HG03565 (cell line): ENCODE results near the gene ECE1.
"Not testable (repeated sequence)": the region's sequence is repeated elsewhere in the genome, so short reads cannot be mapped to it uniquely, and the experiment has no call there.

Source experiments
- ATAC-seq: cut with Tn5 transposase; IDR thresholded peaks from one replicate; pipeline ENCODE4 v1.9.1; 2021; ENCODE audit warnings: mild to moderate bottlenecking, moderate library complexity; ENCODE audit not compliant: unreplicated experiment

The ECE1 gene

GRCh38 chr1:21292984-21293536 lies 2.8 kb upstream of the ECE1 start:
- ATAC-seq: peak; percentile 24

DNA sequence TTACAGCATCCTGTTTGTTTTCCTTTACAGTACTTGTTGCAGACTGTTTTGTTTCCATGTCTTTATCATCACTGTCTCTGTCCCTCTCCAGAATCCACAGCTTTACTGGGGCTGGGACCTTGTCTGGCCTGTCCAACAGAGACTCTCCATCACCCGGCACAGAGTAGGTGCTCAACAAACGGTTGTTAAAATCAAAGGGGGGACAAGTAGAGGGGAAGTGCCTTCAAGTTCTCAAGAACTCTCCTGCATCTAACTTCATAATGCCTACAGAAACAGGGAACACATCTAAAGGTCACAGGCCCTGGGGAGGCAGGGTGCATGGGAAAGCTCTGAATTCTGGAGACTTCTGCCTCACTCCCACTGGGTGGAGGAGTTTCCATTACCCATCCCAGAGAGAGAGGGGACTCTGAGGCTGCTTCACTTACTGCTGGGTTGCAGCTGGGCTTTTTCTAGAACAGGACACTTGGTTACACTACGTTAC lies 2.3 kb upstream of the ECE1 start:
- ATAC-seq: no peak

DNA sequence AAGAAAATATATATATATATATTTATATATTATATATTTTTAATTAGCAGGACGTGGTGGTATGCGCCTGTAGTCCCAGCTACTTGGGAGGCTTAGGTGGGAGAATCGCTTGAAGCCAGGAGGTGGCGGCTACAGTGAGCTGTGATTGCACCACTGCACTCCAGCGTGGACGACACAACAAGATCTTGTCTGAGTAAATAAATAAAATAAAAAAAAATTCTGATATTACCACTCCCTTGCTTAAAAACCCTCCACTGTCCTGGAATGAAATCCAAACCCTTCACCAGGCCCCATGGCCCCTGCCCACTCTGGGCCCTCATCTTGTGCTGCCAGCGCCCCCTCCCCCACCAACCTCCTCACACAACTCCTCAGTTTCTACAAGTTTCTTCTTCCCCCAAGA lies 1.7 kb upstream of the ECE1 start:
- no peak for ATAC-seq

DNA sequence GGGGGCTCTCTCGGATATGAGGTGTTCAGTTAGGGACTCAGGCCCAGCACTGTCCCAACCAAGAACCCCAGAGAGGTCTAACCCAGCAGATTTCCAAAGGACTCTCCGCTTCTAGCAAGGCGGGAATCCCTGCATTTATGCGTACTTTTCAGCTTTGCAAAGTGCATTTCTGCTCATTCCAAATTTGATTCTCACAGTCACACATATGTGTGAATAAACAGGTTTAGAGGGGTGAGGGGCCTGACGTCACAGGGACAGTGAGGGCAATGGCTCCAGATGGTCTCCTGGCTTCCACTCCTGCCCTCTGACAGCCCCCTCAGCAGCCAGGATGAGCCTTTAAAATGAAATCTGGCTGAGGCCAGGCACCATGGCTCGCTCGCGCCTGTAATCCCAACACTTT lies 921 bp upstream of the ECE1 start:
- ATAC-seq: no peak

DNA sequence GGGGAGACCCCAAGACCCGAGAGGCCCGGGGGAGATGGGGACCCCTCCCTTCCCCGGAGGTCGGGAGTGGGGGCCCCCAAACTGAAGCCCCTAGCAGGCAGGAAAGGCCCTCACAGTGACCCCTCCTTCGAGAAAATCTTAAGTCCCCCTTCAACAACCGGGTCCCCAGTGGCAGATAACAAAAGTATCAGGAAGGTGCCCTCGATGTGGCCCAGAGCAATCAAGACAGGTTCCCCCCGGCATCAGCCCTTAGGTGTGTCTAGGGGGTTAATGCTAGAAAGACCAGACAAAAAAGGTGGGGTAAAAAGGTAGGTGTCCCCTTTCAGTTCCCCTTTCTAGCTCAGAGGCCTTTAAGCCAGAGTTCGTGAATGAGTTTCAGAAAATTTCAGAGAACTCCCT lies 282 bp upstream of the ECE1 start:
- ATAC-seq: no peak

DNA sequence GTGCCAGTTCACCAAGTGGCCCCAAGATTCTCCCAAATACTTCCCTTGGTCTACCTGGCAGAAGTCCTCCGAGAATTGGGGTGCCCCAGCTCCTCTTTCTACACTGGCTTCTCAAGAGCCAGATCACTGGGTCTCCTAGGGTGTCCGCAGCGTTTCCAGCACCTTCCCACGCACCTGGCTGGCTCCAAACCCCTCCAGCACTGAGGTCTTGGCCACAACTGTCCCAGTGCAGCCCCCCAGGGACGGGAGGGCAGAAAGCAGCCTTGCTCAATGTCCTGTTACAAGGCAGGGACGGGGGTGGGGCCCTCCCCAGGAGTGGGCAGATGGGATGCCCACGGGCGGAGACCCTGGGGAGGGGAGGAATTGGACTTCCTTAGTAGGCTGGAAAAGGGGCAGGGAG lies 1.1 kb downstream of the ECE1 start:
- no peak for ATAC-seq

GRCh38 chr1:21287905-21288514 lies 2.3 kb downstream of the ECE1 start:
- no peak for ATAC-seq

- not testable (repeated sequence) for ATAC-seq
Observed at GRCh38 chr1:21285386-21285785, 4.9 kb downstream of the ECE1 start.

DNA sequence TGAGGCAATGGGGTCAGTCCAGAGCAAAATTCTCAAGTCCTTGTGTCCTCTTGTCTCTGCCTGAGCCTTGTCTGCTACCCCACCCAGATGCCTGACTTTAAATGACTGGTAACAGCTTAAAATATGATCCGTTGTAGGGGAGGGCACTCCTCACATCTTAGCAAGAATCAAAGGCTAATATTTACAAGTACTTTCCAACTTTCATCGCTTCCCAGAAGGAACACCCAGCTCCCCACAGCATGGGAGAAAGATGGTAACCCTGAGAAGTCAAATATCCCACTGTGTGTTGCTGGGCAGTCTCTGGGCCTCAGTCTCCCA lies 5.2 kb downstream of the ECE1 start:
- ATAC-seq: no peak

- no peak for ATAC-seq
Observed at GRCh38 chr1:21284206-21285054, 5.8 kb downstream of the ECE1 start.

- ATAC-seq: no peak
Observed at GRCh38 chr1:21283524-21283923, 6.7 kb downstream of the ECE1 start.

- not testable (repeated sequence) for ATAC-seq
Observed at GRCh38 chr1:21282020-21282419, 8.2 kb downstream of the ECE1 start.

DNA sequence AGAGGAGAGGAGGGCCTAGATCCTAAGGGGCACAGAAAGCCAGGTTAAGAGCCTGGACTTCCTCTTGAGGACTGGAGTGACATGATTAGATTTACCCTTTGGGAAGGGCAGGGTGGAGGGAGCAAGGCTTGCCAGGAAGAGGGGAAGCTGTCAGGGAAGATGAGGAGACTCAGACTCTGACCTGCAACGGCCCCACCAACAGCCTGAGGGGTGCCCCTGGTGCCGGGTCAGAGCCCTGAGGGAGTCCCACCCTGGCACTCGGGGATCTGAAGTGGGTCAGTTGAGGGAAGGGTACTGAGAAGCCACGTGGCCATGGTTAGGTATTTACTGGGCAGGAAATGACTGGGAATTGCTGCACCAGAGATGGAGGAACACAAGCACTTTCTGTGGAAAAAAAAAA lies 9.8 kb downstream of the ECE1 start:
- no peak for ATAC-seq

DNA sequence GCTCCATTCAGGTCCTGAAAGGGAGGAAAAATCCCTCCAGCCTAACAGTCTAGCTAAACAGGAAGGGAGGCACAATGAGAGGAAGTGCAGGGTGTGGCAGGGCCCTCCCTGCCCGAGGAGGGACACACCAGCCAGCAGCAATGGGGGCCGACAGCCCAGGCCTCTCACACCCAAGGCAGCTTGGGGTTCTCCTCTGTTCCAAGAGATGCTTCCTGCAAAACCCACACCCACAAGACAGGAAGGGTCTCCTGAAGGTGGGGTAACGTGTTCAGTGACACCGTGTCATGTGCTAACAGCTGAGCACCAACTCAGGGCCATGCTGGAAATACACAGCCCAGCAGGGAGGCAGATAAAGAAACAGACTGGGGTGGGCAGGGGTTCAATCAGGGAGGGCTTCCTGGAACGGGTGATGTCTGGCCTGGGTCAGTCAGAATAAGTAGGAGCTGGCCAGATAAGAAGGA lies 10.2 kb downstream of the ECE1 start:
- no peak for ATAC-seq

DNA sequence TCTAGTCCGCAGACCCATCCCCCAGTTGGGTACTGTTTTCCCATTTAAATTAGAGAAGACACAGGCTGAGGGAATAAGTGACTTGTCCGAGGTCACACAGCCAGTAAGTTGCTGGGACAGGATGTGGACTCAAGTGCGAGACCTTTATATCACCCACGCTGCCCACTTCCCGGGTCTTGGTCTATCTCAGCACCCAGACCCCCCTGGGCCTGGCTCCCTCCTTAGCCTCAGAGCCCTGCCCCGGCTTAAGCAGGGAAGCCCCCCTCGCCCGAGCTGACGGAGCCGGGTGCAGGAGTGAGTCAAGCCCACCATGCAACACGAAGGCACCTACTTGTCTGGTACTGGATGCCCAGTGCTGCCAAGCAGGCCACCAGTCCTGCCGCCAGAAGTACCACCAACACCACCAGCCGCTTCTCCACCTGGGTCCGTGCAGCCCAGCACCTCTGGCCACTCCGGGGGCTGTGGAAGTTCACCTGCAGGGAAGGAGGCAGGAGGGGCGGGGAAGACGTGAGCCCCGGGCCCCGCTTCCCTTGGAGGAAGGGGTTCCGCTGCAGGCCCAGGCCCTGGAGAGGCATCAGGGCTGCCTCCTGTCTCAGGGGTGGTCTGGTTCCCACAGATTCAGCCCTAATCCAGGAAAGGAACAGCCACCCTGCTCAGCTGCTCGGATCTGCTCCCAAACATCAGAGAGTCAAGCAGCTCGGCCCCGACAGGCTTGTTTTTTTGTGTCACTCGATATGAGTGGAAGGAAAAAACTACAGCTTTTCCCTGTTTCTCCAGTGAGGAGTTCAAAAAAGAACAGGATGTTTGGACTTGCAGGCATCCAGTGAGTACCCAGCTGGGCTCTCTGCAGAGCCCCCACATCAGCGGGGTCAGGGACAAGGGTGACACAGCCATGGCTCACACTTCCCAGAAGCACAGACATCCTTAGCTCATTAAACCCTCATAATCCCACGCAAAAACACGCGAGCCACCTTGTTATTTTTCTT lies 11.1 kb downstream of the ECE1 start:
- ATAC-seq: no peak

DNA sequence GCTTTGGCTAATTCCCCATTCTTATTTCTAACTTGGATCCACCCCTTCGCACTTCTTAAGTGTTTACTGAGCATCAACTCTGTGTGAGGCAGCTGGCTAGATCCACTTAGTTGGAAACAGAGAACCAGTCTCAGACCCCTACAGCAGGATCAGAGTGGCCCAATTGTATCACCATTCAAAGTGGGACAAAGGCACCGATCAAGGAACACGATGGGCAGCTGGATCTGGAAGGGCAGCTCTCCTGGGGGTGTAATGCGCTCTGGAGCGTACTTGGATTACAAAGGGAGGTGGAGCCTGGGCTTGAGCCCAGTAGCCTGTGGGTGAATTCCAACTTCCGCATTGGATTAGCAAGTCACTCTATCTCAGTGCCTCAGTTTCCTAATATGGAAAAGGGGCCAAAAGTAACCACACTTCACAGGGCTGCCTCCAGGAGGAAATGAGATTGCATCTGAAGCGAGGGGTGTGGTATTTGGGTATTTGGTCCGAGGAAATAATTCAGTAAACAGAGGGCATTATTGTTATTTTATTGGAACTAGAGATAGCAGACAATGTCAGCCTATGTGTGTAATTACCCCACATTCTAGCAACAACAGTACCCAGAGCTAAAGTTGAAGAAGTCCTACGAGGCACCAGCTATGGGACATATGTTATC lies 11.9 kb downstream of the ECE1 start:
- no peak for ATAC-seq

DNA sequence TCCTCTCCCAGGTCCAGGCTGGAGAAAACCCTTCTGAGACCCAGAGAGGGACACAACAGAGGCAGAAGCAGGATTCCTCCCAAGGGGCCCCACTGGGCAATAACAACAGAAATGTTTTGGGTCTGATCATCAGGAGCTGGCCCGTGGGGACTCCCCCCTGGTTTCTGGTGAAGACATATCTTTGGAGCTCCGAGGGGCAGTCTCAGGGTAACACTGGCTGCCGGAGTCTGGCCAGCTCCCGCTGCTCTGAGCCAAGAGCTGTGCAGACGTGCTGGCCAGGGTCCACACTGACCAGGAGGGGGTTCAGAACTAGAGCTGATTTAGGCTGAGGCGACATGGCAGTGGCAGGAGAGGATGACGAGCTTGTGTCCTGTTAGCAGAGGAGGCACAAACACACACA lies 13.1 kb downstream of the ECE1 start:
- ATAC-seq: no peak

GRCh38 chr1:21272540-21272939 lies 17.7 kb downstream of the ECE1 start:
- no peak for ATAC-seq

DNA sequence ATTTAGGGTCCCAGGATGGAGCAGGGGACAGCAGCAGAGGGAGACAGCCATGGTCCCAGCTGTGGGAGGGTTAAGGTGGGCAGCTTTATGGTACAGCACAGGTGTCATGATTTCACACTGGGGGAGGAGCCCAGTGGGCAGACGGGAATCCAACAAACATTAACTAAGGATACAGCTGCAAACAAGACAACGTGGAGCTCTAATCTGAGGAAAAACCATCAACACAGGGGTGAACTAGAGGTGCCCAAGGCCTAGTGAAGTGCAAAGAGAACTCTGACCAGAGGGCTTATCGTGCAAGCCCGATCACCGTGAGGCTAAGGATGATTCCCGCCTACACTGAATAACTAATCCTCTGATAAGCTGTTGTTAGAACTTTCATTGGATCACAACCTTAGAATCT lies 18.7 kb downstream of the ECE1 start:
- ATAC-seq: no peak

- ATAC-seq: no peak
Observed at GRCh38 chr1:21270086-21270689, 20.1 kb downstream of the ECE1 start.
